ENCODE measurements around the gene HCLS1.

Gene HCLS1

DNA sequence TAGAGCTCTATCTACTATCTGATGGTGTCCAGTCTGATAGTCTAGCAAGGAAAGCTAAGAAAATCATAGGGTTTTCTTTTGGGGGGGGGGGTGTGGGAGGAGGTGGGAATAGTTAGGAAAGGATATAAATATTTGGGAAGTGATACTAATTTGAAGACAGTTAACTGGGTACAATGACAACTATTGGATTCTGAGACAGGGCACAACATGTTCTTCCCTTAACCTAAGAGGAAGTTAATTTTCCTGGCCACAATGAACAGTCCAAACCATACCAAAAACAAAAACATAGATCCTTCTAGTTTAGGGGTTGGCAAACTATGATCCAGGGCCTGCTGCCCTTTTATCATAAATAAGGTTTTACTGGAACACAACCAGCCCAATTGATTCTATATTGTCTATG, 10.0 kb upstream of the HCLS1 start:
- Mint-ChIP-seq H3K4me1 (ENCODE audit: low read depth) (peaks cover 47% of the 10 kb centered on the region), H3K27ac (no peak overlapping the region), H3K36me3 (ENCODE audit: low read depth) (peaks cover 68% of the 10 kb centered on the region), H3K9me3 (no peaks in the 10 kb centered on the region), H3K4me3 (no peak overlapping the region), H3K27me3 (no peaks in the 10 kb centered on the region)
- intact Hi-C loops (cut with micrococcal nuclease): no loop called here

GRCh38 chr3:121667333-121667732, 6.6 kb upstream of the HCLS1 start:
- Mint-ChIP-seq H3K4me3 (peak overlapping the region; percentile 6), H3K9me3 (no peaks in the 10 kb centered on the region), H3K4me1 (ENCODE audit: low read depth) (peaks cover 57% of the 10 kb centered on the region), H3K27me3 (no peaks in the 10 kb centered on the region), H3K36me3 (ENCODE audit: low read depth) (peaks cover 75% of the 10 kb centered on the region), H3K27ac (peak overlapping the region; percentile 45)
- intact Hi-C loops (cut with micrococcal nuclease): no loop called here

DNA sequence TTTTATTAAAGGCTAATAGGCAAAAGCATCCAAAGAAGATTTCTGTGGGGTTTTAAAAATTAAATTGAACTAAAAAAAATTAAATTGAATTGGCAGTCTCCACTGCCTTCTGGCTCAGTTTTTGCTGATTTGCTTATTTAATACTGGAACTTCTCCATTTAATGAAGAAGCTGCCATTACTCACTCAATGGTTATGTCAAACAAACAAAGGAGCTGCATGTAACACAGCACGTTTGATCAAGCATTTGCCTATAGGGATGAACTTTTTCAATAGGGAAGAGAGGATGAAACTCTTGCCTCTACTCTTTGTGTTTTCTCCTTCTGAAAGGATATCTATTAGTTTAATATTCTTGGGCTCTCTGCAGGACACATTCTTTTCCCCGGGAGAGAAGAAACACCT, 4.8 kb upstream of the HCLS1 start:
- Mint-ChIP-seq H3K27me3 (no peaks in the 10 kb centered on the region), H3K27ac (peak overlapping the region; percentile 45), H3K9me3 (no peaks in the 10 kb centered on the region), H3K4me3 (no peak overlapping the region), H3K4me1 (ENCODE audit: low read depth) (peaks cover 64% of the 10 kb centered on the region), H3K36me3 (ENCODE audit: low read depth) (peaks cover 76% of the 10 kb centered on the region)
- intact Hi-C loops (cut with micrococcal nuclease): no loop called here

DNA sequence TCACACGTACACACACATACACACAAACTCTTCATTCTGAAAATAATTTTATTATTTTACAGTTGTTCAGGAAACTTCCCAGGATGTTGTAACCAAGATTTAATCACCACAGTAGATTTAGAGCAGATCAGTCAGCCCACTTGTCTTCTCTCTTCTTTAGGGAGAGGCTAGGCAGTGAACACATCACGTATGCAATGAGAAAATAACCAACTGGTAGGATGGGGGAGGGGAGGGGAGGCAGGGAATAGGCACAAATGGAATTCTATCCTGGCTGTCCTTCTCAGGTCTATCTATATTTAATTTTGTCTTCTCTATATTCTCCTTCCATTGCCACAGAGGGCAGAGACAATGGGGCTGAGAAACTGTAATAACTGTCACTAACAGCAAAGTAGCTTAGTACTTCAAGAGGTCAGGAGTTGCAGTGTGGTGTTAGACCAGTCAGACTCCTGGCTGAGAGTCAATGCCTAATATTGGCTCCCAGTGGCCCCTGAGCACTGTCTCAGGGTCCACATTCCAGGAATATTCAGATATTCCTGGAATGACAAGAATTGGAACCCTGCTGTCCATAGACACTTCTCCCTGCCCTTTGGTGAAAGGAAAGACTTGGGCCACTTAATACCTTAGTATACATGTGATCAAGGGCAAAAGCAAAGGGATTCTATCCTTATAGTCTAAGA, 2.6 kb upstream of the HCLS1 start:
- H3K36me3 Mint-ChIP-seq (ENCODE audit: low read depth): peaks cover 87% of the 10 kb centered on the region
- no peak overlapping the region for H3K4me3 Mint-ChIP-seq
- intact Hi-C loops (cut with micrococcal nuclease): no loop called here
- H3K27ac Mint-ChIP-seq: no peak overlapping the region
- no peaks in the 10 kb centered on the region for H3K9me3 Mint-ChIP-seq
- H3K27me3 Mint-ChIP-seq: no peaks in the 10 kb centered on the region
- H3K4me1 Mint-ChIP-seq (ENCODE audit: low read depth): peaks cover 72% of the 10 kb centered on the region

DNA sequence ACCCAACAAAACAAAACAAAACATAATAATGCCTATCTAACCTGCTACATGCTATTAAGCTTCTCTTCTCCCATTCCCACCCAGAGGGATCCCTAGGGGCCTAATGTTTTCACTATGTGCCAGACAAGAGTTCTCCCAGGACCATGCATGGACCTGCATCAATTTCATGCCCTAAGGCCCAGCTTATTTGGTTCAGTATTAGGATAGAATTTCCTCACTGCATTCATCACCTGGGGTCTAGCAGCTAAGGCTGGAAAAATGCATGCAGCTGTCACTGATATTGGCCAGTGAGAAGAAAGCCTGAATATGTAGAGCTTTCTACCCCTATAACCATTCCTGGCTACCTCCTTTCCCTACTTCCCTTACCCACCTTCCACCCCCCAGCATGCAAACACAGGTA, 2.0 kb upstream of the HCLS1 start:
- intact Hi-C loops (cut with micrococcal nuclease): no loop called here
- Mint-ChIP-seq H3K9me3 (no peaks in the 10 kb centered on the region), H3K27me3 (no peaks in the 10 kb centered on the region), H3K4me3 (no peak overlapping the region), H3K27ac (peak overlapping the region; percentile 22), H3K4me1 (ENCODE audit: low read depth) (peaks cover 73% of the 10 kb centered on the region), H3K36me3 (ENCODE audit: low read depth) (peaks cover 88% of the 10 kb centered on the region)

DNA sequence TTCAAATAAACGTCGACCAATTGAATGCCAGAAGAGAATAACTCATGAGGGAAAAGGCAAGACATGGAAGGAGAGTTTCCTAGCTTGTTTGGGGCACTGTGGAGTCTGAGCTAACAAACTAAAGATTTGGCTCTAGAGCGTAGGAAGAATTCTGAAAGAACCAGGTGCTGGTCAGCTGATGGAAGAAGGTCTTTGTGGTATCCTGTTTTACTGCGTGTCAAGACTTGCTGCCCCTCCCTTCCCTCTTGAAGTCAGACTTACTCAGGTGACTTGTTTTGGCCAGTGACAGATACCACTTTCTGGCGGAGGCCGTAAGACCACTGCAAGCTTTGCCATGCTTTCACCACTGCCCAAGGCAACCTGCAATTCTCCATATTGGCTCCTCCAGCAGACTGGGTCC, 673 bp upstream of the HCLS1 start:
- peak overlapping the region; percentile 89 for H3K4me3 Mint-ChIP-seq
- H3K9me3 Mint-ChIP-seq: no peaks in the 10 kb centered on the region
- intact Hi-C loops (cut with micrococcal nuclease): loop anchor here (2.0 kb wide), 2 partner anchors 87 to 115 kb away; partner anchors contain the start of gene GOLGB1
- H3K27ac Mint-ChIP-seq: peak overlapping the region; percentile 98
- H3K27me3 Mint-ChIP-seq: no peaks in the 10 kb centered on the region
- peaks cover 91% of the 10 kb centered on the region for H3K36me3 Mint-ChIP-seq (ENCODE audit: low read depth)
- peaks cover 73% of the 10 kb centered on the region for H3K4me1 Mint-ChIP-seq (ENCODE audit: low read depth)

DNA sequence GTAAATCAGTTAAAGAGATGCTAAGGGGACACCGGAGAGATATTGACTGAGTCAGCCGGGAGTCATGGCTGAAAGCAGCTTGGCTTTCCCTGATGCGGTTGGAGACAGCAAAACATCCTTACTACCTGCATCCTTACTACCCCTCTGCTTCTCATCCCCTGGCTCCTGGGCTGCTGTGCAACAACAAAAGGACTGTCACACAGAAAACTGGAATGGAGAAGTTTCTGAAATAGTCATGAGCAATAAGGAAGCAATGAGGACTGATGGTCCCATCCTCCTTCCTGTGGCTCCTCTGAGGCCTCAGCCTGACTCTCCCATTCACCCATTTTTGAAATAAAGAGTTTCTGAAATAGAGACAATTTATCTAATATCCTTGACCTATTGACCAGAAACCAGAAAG, 1.1 kb downstream of the HCLS1 start:
- H3K4me1 Mint-ChIP-seq (ENCODE audit: low read depth): peaks cover 68% of the 10 kb centered on the region
- H3K27ac Mint-ChIP-seq: peak overlapping the region; percentile 98
- no peaks in the 10 kb centered on the region for H3K27me3 Mint-ChIP-seq
- peaks cover 87% of the 10 kb centered on the region for H3K36me3 Mint-ChIP-seq (ENCODE audit: low read depth)
- no peaks in the 10 kb centered on the region for H3K9me3 Mint-ChIP-seq
- H3K4me3 Mint-ChIP-seq: peak overlapping the region; percentile 89
- intact Hi-C loops (cut with micrococcal nuclease): no loop called here

DNA sequence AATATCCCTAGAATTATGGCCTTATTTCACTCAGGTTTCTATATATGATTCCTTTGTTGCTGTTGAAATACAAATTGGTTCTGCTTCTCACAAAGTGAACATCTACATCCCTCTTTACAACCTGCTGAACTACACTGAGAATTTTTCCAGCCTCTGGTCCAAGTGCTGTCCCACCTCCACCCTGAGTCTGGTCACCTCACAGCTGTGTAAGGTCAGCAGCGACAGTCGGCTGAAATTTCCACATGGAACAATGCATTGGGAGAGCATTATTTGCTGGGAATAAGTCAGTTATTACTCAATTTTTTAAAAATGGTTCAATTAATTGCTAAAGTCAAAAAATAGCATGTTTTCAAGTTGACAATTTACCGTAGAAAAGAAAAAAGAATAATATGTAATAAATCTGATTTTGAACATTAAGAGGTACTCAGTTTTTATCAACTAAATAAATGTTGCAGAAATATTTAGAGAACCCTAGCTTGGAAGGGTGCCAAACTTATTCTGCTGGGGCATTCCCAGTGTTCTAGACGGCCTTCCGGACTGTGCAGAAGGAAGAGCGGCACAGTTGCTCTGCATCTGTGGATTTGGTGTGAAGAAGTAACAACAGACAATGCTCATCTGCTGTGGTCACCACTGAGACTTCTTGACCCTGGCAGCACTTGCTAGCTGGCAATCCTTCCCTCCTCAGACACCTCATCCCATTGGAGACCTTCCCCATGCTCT, 1.8 kb downstream of the HCLS1 start:
- Mint-ChIP-seq H3K4me3 (peak overlapping the region; percentile 89), H3K4me1 (ENCODE audit: low read depth) (peaks cover 73% of the 10 kb centered on the region), H3K36me3 (ENCODE audit: low read depth) (peaks cover 87% of the 10 kb centered on the region), H3K9me3 (no peaks in the 10 kb centered on the region), H3K27ac (peak overlapping the region; percentile 98), H3K27me3 (no peaks in the 10 kb centered on the region)
- intact Hi-C loops (cut with micrococcal nuclease): no loop called here

DNA sequence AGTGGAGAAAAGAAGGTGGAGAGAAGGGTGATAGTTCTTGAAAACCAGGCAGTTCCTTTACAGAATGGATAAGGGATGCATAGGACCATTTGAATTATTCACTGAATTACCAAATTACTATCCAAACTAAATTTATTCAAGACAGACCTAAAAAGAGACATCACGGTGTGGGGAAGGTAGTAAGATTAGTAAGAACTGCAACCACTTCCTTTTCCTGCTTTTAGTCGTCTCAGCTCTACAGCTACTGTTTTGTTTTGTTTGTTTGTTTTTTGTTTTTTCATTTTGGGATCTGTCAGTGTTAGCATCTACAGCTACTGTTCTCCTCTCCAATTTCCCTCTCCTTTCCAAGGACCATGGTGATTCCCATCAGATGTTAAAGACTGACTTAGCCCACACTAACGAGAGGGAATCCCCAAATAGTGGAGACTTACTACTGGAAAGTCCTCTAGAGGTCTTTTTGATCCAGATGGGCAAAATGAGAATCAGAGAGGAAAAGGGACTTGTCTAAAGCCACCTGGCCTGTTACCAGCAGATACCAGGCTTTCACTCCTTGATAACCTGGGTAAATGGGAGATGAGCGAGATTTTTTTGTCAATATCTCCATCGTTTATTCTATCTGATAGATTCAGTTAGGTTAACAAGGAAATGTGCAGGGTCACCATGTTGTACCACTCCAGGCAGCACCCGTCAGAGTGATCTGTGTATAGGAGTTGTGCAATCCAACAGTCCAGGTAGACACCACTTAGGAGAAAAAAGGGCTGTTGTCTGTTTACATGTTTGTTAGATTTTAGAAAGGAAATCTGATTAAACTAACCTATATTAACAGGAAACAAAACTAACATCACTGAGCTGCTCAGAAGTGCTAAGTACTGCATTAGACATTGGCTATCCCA, 6.0 kb downstream of the HCLS1 start:
- H3K27ac Mint-ChIP-seq: peak overlapping the region; percentile 11
- H3K27me3 Mint-ChIP-seq: no peaks in the 10 kb centered on the region
- H3K36me3 Mint-ChIP-seq (ENCODE audit: low read depth): peaks cover 92% of the 10 kb centered on the region
- no peak overlapping the region for H3K4me3 Mint-ChIP-seq
- intact Hi-C loops (cut with micrococcal nuclease): no loop called here
- peaks cover 64% of the 10 kb centered on the region for H3K4me1 Mint-ChIP-seq (ENCODE audit: low read depth)
- no peaks in the 10 kb centered on the region for H3K9me3 Mint-ChIP-seq

GRCh38 chr3:121651684-121652083, 9.0 kb downstream of the HCLS1 start:
- peaks cover 34% of the 10 kb centered on the region for H3K4me1 Mint-ChIP-seq (ENCODE audit: low read depth)
- intact Hi-C loops (cut with micrococcal nuclease): no loop called here
- H3K9me3 Mint-ChIP-seq: no peaks in the 10 kb centered on the region
- H3K27ac Mint-ChIP-seq: no peak overlapping the region
- H3K27me3 Mint-ChIP-seq: no peaks in the 10 kb centered on the region
- no peak overlapping the region for H3K4me3 Mint-ChIP-seq
- H3K36me3 Mint-ChIP-seq (ENCODE audit: low read depth): peaks cover 77% of the 10 kb centered on the region

- Mint-ChIP-seq H3K4me1 (ENCODE audit: low read depth) (peaks cover 22% of the 10 kb centered on the region), H3K36me3 (ENCODE audit: low read depth) (peaks cover 68% of the 10 kb centered on the region), H3K4me3 (no peak overlapping the region), H3K9me3 (no peaks in the 10 kb centered on the region), H3K27me3 (no peaks in the 10 kb centered on the region), H3K27ac (no peak overlapping the region)
- intact Hi-C loops (cut with micrococcal nuclease): no loop called here
Observed at GRCh38 chr3:121649645-121650044, 11.1 kb downstream of the HCLS1 start.

DNA sequence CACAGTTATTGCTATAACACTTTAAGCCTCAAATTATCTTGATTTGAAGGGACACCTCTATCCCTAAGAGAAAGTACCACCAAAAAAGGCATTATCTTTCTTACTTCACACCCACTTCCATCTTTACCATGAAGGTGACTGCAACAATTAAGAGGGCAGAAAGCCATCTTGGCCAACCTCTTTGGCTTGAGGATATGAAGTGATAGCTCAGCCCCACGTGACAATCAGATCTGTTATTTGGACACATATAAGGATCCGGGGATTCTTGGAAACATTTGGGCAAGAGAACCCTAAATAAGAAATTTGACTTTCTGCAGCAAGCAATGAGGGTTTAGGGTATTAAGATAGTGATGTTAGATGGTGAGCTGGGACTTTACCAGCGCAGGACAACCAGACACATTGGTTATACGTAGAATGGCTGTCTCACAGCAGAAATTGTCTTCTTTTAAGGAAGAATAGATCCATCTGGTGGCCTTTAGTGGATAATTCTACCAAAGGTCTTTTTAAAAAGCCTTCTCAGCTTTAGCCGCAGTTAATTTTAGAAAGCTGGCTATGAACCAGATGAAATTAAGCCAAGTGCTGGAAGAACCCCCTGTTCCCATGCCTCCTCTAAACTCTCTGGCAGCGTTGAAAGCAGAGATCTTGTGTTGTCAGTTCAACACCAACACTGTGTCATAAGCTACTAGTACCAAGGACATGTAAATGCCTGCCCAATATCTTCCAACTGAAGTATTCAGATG, 12.3 kb downstream of the HCLS1 start:
- Mint-ChIP-seq H3K4me3 (no peak overlapping the region), H3K4me1 (ENCODE audit: low read depth) (peaks cover 13% of the 10 kb centered on the region), H3K27ac (no peak overlapping the region)

DNA sequence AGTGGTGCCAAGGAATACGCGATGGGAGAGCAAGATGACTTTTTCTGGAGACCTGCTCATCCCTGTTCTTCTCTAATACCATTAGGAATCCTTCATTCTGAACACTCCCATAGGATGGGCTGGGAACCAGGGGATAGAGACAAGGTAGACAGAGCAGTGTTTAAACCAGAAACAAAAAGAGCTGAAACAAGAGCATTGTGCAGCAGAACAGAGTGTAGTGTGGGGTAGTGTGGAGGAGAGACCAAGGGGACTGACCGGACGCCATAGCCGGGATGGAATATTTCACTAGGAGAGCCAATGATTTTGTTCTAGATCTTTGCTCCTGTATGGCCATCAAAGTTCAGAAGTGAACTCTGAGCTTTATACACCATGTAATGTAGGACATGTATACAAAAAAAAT, 15.6 kb downstream of the HCLS1 start:
- peaks cover 72% of the 10 kb centered on the region for H3K36me3 Mint-ChIP-seq (ENCODE audit: low read depth)
- intact Hi-C loops (cut with micrococcal nuclease): no loop called here

More for the DNA sequence above, 12.3 kb downstream of the HCLS1 start:
- Mint-ChIP-seq H3K27me3 (no peaks in the 10 kb centered on the region), H3K36me3 (ENCODE audit: low read depth) (peaks cover 68% of the 10 kb centered on the region), H3K9me3 (no peaks in the 10 kb centered on the region)
- intact Hi-C loops (cut with micrococcal nuclease): no loop called here

More for the DNA sequence above, 15.6 kb downstream of the HCLS1 start:
- H3K27ac Mint-ChIP-seq: no peak overlapping the region
- H3K27me3 Mint-ChIP-seq: no peaks in the 10 kb centered on the region
- no peaks in the 10 kb centered on the region for H3K4me1 Mint-ChIP-seq (ENCODE audit: low read depth)
- H3K4me3 Mint-ChIP-seq: no peak overlapping the region
- H3K9me3 Mint-ChIP-seq: no peaks in the 10 kb centered on the region
